AG10803 (cell line): ENCODE measurements around the gene SH3PXD2A.
A peak's percentile ranks its signal among the peaks of the same experiment; 100 is the strongest.

Experiments used
- DNase-seq: peaks from one replicate; pipeline ENCODE4 v3.0.0; 2010; ENCODE audit warnings: low read depth
- H3K4me3 ChIP-seq: 2 replicates; pipeline ENCODE4 v1.5.1; 2011; ENCODE audit warnings: mild to moderate bottlenecking, low read length, control low read depth
- TF ChIP-seq, protein P1 (sequence below): conservative IDR thresholded peaks from 2 replicates; pipeline ENCODE4 v1.5.1; 2011; ENCODE audit warnings: mild to moderate bottlenecking, low read length, control low read depth, inconsistent platforms

The SH3PXD2A gene

DNA sequence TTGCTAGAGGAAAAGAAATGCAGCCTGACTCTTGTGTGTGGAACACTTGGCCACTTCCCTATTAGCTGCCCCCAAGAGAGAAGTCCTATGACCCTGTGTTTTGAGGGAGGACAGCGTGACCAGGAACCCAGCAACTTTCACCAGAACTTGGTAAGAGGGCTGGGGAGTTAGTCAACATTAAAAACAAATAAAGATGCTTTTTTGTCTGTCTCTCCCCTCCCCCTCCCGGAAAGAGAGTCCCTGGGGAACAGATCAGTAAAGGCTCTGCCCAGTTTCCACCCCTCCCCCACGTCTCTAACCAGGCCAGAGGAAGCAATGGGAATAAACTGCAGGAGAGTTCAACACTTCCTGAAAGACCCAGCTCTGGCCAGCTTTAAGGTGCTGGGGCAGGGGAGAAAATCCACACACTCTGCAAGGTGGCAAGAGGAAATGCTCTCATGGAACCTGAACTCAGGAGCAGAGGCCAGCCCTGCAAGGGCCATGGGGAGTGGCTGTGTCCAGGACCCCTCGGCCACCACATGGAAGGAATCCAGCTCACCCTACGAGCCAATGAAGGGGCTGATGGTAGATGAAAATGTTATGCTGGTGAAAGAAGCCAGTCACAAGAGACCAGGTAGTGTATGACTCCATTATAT is 21.5 kb downstream of the SH3PXD2A start:
- TF ChIP-seq, protein P1, sequence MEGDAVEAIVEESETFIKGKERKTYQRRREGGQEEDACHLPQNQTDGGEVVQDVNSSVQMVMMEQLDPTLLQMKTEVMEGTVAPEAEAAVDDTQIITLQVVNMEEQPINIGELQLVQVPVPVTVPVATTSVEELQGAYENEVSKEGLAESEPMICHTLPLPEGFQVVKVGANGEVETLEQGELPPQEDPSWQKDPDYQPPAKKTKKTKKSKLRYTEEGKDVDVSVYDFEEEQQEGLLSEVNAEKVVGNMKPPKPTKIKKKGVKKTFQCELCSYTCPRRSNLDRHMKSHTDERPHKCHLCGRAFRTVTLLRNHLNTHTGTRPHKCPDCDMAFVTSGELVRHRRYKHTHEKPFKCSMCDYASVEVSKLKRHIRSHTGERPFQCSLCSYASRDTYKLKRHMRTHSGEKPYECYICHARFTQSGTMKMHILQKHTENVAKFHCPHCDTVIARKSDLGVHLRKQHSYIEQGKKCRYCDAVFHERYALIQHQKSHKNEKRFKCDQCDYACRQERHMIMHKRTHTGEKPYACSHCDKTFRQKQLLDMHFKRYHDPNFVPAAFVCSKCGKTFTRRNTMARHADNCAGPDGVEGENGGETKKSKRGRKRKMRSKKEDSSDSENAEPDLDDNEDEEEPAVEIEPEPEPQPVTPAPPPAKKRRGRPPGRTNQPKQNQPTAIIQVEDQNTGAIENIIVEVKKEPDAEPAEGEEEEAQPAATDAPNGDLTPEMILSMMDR: no peak
- H3K4me3 ChIP-seq: no peak overlapping the region
- peak; percentile 45 for DNase-seq

DNA sequence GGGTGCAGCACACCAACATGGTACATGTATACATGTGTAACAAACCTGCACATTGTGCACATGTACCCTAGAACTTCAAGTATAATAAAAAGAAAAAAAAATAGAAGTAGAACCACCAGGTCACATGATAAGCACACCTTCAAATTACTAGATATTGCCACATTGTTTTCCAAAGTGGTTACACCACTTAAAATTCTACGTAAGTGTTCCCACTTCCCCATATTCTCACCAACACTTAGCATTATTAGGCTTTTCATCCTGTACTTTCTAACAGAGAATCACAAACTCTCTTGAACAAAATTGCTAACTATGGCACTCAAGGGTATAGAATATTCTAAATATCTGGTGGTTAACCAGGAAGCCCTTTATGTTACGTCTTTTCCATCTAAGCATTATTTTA is 22.6 kb downstream of the SH3PXD2A start:
- TF ChIP-seq, protein P1: no peak
- DNase-seq: no peak
- H3K4me3 ChIP-seq: no peak overlapping the region

DNA sequence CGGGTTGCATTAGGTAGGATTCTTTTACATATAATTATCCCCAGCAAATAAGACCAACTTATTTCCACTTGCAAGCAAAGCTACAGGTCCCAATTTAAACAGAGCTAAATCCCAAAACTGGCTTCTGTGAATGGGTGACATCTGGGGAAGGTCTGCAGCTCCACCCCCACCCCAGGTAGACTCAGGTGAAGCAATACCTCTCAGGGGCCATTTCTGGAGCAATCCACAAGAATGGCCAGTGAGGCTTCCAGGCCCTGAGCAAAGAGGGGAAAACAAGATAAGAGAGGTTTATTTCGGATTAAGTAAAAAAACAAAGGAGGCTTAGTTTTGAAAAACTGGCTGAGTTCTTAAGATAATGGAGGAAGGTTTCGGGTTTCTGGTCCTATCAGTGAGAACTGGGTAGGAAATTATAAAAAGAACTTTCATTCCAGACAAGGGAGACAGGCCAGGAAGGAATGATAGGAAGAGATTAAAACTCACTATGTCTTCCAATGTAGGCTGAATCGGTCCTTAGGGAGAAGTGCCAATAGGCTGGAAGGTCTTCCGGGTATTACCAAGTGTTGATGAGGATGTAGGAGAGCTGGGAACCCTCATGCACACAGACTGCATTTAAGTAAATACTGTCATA is 25.4 kb downstream of the SH3PXD2A start:
- no peak overlapping the region for H3K4me3 ChIP-seq
- TF ChIP-seq, protein P1: no peak

DNA sequence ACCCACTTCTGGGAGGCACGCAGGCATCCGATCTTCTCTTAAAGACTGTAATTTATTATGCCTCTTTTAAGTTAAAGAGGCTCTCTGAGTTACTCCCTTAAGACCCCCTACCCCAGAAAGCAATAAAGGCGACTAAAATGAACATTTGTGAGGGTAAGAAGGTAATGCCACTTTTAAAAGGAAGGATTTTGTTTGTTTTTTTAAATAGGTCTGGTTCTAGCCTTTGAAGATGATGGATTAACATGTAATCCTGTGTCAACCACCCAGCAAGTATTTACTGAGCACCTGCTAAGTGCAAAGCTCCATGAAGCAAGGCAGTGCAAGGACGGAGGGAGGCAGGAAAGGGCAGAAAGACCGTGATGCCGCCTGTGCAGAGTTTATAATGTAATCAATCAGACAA is 26.1 kb downstream of the SH3PXD2A start:
- DNase-seq: no peak
- H3K4me3 ChIP-seq: no peak overlapping the region
- TF ChIP-seq, protein P1: no peak

More for the DNA sequence above, 25.4 kb downstream of the SH3PXD2A start:
- DNase-seq: no peak

DNA sequence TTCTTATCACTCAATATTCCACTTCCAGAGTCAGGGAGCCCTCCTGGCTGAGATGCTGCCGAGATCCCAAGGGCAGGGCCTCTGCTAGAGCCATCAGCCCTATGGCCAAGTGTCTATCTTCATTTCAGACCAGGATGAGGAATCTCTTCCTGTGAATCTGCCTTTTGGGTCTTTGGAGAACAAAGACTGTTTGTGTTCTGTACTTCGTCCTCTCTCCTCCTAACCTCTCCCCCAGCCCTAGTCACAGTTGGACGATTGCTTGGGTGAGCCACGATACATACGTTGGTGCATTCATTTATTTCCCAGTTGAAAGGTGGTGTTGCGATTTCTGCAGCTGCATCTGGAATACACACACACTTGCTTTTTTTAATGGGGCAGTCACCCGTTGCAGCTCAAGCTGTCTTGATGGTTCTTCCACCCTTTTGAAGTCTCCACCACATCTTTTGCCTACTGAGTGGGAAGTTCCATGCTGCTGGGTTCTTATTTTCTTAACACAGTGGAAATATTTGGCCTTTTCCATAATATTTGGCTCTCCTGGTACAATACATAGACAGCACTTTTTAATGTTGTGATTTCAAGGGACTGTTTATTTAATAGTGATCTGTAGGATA is 26.7 kb downstream of the SH3PXD2A start:
- DNase-seq: no peak
- no peak overlapping the region for H3K4me3 ChIP-seq
- TF ChIP-seq, protein P1: no peak

DNA sequence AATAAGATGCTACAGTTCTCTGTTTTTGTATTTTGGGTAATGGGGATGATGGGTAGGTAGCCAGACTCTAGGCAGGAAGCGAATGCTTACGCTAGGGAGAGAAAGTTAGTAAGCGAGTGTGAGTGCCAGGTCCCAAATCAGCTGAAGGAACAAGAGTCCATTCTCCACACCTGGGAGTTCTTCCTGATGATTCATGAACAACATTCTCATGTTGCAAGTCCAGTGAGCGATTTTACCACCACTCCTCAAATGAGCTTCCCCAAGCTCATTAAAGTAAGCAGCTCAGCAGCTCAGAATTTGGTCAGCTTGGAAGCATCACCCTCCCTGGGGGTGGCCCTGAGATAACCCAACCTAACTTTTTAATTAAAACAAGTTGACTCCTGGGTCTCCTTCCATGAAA is 27.3 kb downstream of the SH3PXD2A start:
- TF ChIP-seq, protein P1: no peak
- DNase-seq: no peak
- no peak overlapping the region for H3K4me3 ChIP-seq

DNA sequence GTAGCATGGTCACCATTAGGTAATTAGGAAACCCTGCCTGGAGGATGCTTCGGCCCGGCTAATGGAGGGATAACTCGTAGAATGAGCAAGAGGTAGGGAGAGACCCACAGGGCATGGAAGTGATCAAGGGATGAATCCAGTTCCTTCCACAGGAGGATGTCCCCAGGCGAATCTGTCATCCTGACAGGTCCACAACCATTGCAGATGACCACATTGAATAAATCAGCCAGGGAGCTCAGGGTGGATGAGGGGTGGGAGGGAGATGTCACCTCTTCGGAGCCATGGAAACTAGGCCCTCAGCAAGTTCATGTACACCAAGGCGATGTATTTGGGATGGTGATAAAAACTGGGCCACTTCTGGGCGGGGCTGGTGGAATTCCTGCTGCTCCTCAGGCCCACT is 28.5 kb downstream of the SH3PXD2A start:
- H3K4me3 ChIP-seq: no peak overlapping the region
- DNase-seq: no peak
- TF ChIP-seq, protein P1: no peak
